Neural progenitor cell (in vitro differentiated cells): Measurements from ENCODE around the gene GATA6. TPM values are rescaled to one million over a fixed set of nuclear protein-coding genes. Genes with fewer than 3 reads are reported as not detected.

Experiments
- DNase-seq: peaks from one replicate; pipeline ENCODE4 v3.0.0-alpha.2; 2016; ENCODE audit warnings: low spot score
- H2AFZ ChIP-seq: fragments of 200-600 bp; sonication (generic); replicated peaks from 2 replicates; pipeline ENCODE4 v1.6.1; 2016; ENCODE audit warnings: antibody characterized with exemption
- H3F3A ChIP-seq: fragments of 200-600 bp; sonication (generic); 2 replicates; pipeline ENCODE4 v1.6.1; 2016; ENCODE audit warnings: antibody characterized with exemption, low read depth
- H3K27ac ChIP-seq: fragments of 200-600 bp; sonication (generic); 2 replicates; pipeline ENCODE4 v1.5.1; 2016; ENCODE audit warnings: mild to moderate bottlenecking
- H3K27me3 ChIP-seq: fragments of 200-600 bp; sonication (generic); 2 replicates; pipeline ENCODE4 v1.6.1; 2016; ENCODE audit warnings: mild to moderate bottlenecking, moderate library complexity
- H3K36me3 ChIP-seq: fragments of 200-600 bp; sonication (generic); 2 replicates; pipeline ENCODE4 v1.5.1; 2016
- H3K4me1 ChIP-seq: fragments of 200-600 bp; sonication (generic); 2 replicates; pipeline ENCODE4 v1.6.1; 2016; ENCODE audit warnings: mixed run types
- H3K4me2 ChIP-seq: fragments of 200-600 bp; sonication (generic); 2 replicates; pipeline ENCODE4 v1.6.1; 2016
- H3K4me3 ChIP-seq: fragments of 200-600 bp; sonication (generic); 2 replicates; pipeline ENCODE4 v1.5.1; 2016
- H3K79me2 ChIP-seq: fragments of 200-600 bp; sonication (generic); 2 replicates; pipeline ENCODE4 v1.6.1; 2016; ENCODE audit warnings: low read depth
- H3K9ac ChIP-seq: fragments of 200-600 bp; sonication (generic); 2 replicates; pipeline ENCODE4 v1.6.1; 2016
- H3K9me3 ChIP-seq: fragments of 200-600 bp; sonication (generic); 2 replicates; pipeline ENCODE4 v1.5.1; 2016; ENCODE audit warnings: low read depth
- H4K20me1 ChIP-seq: fragments of 200-600 bp; sonication (generic); 2 replicates; pipeline ENCODE4 v1.6.1; 2016; ENCODE audit warnings: low read depth
- H3K27ac Mint-ChIP-seq: 3 replicates; pipeline ENCODE4 v1.8.0; 2021; ENCODE audit warnings: mixed read lengths
- H3K27me3 Mint-ChIP-seq: 2 replicates; pipeline ENCODE4 v1.8.0; 2022; ENCODE audit warnings: low read depth, mild to moderate bottlenecking, inconsistent platforms, moderate library complexity, mixed read lengths; ENCODE audit not compliant: insufficient read depth
- H3K36me3 Mint-ChIP-seq: 3 replicates; pipeline ENCODE4 v1.8.0; 2021; ENCODE audit warnings: mixed read lengths
- H3K4me1 Mint-ChIP-seq: 3 replicates; pipeline ENCODE4 v1.8.0; 2021; ENCODE audit warnings: mixed read lengths
- H3K4me3 Mint-ChIP-seq: 3 replicates; pipeline ENCODE4 v1.8.0; 2021; ENCODE audit warnings: mild to moderate bottlenecking, moderate library complexity, mixed read lengths
- H3K9me3 Mint-ChIP-seq: 3 replicates; pipeline ENCODE4 v1.8.0; 2020; ENCODE audit warnings: mixed read lengths
- EZH2 ChIP-seq: fragments of 200-600 bp; sonication (generic); IDR thresholded peaks from 2 replicates; pipeline ENCODE4 v1.6.1; 2017; ENCODE audit warnings: antibody characterized with exemption, mild to moderate bottlenecking, moderate library complexity
- EZH2phosphoT487 ChIP-seq: fragments of 200-600 bp; sonication (generic); IDR thresholded peaks from 2 replicates; pipeline ENCODE4 v1.6.1; 2017; ENCODE audit warnings: antibody characterized with exemption
- total RNA-seq: library from RNA; depleted of rRNA; stranded (reverse); fragments of >200 nt; gene quantifications from 2 replicates; pipeline ENCODE4 v1.2.3, GENCODE V29; 2015; ENCODE audit warnings: low replicate concordance
- TF ChIP-seq, protein P1 (sequence below): fragments of 200-600 bp; sonication (generic); IDR thresholded peaks from 2 replicates; pipeline ENCODE4 v1.5.1; 2017; ENCODE audit warnings: antibody characterized with exemption, mild to moderate bottlenecking

GATA6 gene
- total RNA-seq, 1 donor from 2014 or later, result 0.26 TPM

DNA sequence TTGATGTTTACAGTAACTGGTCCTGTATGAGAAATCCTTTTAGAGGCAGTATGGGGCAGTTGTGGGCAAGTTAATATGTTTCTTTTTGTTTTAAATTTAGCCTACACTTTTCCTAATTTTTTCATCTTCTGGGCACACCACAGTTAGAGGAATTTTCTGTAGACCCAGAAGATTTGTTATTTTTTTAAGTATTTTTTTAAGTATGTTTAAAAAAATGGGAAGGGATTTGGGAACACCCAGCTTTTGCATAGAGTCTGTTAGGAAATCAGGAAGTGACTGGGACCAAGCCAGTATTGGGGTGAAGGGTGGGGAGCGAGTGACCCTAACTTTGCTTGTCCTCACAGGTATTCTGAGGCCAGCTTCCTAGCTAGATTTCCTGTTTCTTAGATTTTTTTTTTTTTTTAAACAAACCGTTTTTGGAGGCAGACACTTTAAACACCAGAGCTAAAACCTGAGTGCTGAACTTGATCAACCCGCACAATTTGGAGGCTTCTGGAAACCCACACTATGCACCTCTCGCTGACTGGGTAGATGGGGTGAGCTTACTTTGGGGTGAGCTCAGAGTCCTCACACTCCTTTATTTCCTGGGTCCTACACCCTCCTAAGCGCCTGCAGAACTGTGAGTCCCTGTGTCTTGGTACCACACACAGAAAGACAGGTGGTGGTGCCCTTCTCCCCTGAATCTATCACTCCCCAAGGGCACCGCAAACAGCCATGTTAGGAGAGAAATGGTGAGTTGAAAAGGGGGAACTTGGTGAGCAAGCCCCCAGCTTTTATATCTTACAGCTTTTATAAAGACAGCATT lies 5.2 kb downstream of the GATA6 start:
- Histone ChIP-seq H3K4me2 (no peak overlapping the region), H3K79me2 (no peaks in the 10 kb centered on the region), H3K4me3 (no peak overlapping the region), H3K9ac (no peak overlapping the region), H3K27me3 (peaks cover 100% of the 10 kb centered on the region), H3K9me3 (no peaks in the 10 kb centered on the region), H2AFZ (no peak overlapping the region), H3K27ac (no peak overlapping the region), H3F3A (peaks cover 21% of the 10 kb centered on the region), H3K36me3 (no peaks in the 10 kb centered on the region), H4K20me1 (peaks cover 86% of the 10 kb centered on the region), H3K4me1 (peaks cover 9% of the 10 kb centered on the region)
- H3K4me3 Mint-ChIP-seq, result no peak overlapping the region
- DNase-seq, result peak; percentile 41
- no peaks in the 10 kb centered on the region for H3K36me3 Mint-ChIP-seq
- H3K27ac Mint-ChIP-seq, result no peak overlapping the region
- H3K27me3 Mint-ChIP-seq, result peaks cover 70% of the 10 kb centered on the region
- H3K4me1 Mint-ChIP-seq, result peaks cover 10% of the 10 kb centered on the region
- TF ChIP-seq EZH2phosphoT487 (no peak), EZH2 (no peak)
- TF ChIP-seq, protein P1, sequence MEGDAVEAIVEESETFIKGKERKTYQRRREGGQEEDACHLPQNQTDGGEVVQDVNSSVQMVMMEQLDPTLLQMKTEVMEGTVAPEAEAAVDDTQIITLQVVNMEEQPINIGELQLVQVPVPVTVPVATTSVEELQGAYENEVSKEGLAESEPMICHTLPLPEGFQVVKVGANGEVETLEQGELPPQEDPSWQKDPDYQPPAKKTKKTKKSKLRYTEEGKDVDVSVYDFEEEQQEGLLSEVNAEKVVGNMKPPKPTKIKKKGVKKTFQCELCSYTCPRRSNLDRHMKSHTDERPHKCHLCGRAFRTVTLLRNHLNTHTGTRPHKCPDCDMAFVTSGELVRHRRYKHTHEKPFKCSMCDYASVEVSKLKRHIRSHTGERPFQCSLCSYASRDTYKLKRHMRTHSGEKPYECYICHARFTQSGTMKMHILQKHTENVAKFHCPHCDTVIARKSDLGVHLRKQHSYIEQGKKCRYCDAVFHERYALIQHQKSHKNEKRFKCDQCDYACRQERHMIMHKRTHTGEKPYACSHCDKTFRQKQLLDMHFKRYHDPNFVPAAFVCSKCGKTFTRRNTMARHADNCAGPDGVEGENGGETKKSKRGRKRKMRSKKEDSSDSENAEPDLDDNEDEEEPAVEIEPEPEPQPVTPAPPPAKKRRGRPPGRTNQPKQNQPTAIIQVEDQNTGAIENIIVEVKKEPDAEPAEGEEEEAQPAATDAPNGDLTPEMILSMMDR, result peak; percentile 13
- peaks cover 6% of the 10 kb centered on the region for H3K9me3 Mint-ChIP-seq

DNA sequence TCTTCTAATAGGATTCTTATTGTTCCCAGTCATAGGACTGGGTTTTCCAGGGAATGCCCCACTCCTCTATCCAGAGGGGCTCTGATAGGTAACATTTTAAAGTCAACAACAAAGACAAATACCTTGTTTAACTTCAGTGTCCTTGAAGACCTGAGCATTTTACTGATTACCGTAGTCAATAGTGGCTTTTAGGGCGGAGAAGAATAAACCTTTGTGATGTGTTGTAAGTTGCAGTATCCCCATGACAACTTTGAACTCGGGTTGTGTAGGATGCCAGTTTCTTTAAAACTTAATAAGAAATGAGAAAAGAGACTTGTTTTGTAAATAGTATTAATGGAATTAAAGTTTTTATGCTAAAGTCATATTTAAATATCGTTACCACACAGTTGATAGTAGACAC lies 6.0 kb downstream of the GATA6 start:
- TF ChIP-seq EZH2phosphoT487 (no peak), EZH2 (no peak)
- TF ChIP-seq, protein P1, result no peak
- Mint-ChIP-seq H3K27me3 (peaks cover 69% of the 10 kb centered on the region), H3K4me3 (no peak overlapping the region), H3K27ac (no peak overlapping the region), H3K36me3 (no peaks in the 10 kb centered on the region), H3K4me1 (peaks cover 7% of the 10 kb centered on the region), H3K9me3 (peaks cover 6% of the 10 kb centered on the region)
- Histone ChIP-seq H3K4me3 (no peak overlapping the region), H3K27ac (no peak overlapping the region), H3F3A (peaks cover 13% of the 10 kb centered on the region), H3K4me2 (no peak overlapping the region), H2AFZ (no peak overlapping the region), H4K20me1 (peaks cover 78% of the 10 kb centered on the region), H3K9me3 (no peaks in the 10 kb centered on the region), H3K27me3 (peaks cover 100% of the 10 kb centered on the region), H3K4me1 (peaks cover 5% of the 10 kb centered on the region), H3K36me3 (no peaks in the 10 kb centered on the region), H3K79me2 (no peaks in the 10 kb centered on the region), H3K9ac (no peak overlapping the region)
- DNase-seq, result no peak

DNA sequence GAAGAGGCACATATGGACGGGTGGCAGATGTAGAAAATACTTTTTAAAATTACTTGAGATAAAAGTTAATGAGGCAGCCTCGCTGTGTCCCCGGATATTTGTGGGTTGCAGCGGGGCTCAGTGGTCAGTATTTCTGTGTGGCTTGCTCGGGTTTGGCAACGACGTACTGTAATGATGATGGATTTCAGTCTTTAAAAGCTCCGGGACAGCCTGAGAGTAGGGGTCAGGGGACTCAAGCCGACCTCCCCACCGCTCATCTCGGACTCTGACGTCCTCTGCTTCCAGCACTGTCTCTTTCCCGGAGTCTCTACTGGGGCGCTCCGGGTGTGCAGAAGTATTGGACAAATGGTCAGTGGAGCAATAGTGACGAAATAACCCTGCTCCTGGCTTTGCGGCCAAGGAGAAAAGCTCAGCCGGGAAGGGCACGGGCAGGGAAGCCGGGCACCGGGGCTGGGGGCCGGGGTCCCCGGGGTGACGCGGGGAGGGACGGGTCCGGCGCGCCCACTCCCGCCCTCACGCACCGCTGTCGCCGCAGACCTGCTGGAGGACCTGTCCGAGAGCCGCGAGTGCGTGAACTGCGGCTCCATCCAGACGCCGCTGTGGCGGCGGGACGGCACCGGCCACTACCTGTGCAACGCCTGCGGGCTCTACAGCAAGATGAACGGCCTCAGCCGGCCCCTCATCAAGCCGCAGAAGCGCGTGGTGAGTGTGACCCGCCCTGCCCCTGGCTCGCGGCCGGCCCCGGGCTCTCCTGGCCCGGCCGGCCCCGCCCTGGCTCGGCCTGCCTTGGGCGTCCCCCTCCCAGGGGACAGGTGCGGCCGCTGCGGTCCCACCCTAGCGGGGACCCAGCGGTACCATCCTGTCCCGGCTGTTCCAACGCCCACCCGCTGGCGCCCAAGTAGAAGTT lies 7.3 kb downstream of the GATA6 start:
- peak; percentile 63 for DNase-seq
- Mint-ChIP-seq H3K9me3 (peaks cover 6% of the 10 kb centered on the region), H3K36me3 (no peaks in the 10 kb centered on the region), H3K27ac (no peak overlapping the region), H3K4me3 (no peak overlapping the region), H3K27me3 (peaks cover 65% of the 10 kb centered on the region), H3K4me1 (peaks cover 5% of the 10 kb centered on the region)
- H3F3A ChIP-seq, result peaks cover 12% of the 10 kb centered on the region
- H3K9me3 ChIP-seq, result no peaks in the 10 kb centered on the region
- peak overlapping the region; percentile 51 for H3K4me2 ChIP-seq
- H4K20me1 ChIP-seq, result peaks cover 66% of the 10 kb centered on the region
- no peaks in the 10 kb centered on the region for H3K36me3 ChIP-seq
- peak; percentile 97 for TF ChIP-seq EZH2phosphoT487
- TF ChIP-seq, protein P1, result no peak
- peak; percentile 99 for TF ChIP-seq EZH2
- H3K9ac ChIP-seq, result no peak overlapping the region
- no peak overlapping the region for H3K27ac ChIP-seq
- no peaks in the 10 kb centered on the region for H3K4me1 ChIP-seq
- no peak overlapping the region for H2AFZ ChIP-seq
- H3K4me3 ChIP-seq, result peak overlapping the region; percentile 15
- H3K79me2 ChIP-seq, result no peaks in the 10 kb centered on the region
- H3K27me3 ChIP-seq, result peaks cover 100% of the 10 kb centered on the region
